Activated T-cell treated with anti-CD3 and anti-CD28 coated beads for 1 hour (primary cell): Measurements from ENCODE around the gene FUCA1.
"Not testable (repeated sequence)": the region's sequence is repeated elsewhere in the genome, so short reads cannot be mapped to it uniquely, and the experiment has no call there.

Experiments
- DNase-seq: peaks from one replicate; pipeline ENCODE4 v3.0.0-alpha.2; 2020; ENCODE audit warnings: low read depth

The FUCA1 gene

GRCh38 chr1:23867895-23868556 is at the start of gene FUCA1:
Gene FUCA1 (minus strand): TSS chr1:23868290. CDS start chr1:23868286, 4 bp downstream.
- DNase-seq = peak; percentile 93

GRCh38 chr1:23916209-23917131 is 48.4 kb upstream of the FUCA1 start:
- DNase-seq = peak; percentile 32

- no peak for DNase-seq
These were observed 47.4 kb upstream of the FUCA1 start for GRCh38 chr1:23915466-23915865.

GRCh38 chr1:23914921-23915320 is 46.8 kb upstream of the FUCA1 start:
- DNase-seq = no peak

GRCh38 chr1:23913212-23913880 is 45.3 kb upstream of the FUCA1 start, which contains the start of gene CNR2:
Gene CNR2 (minus strand): TSS chr1:23913362. CDS start chr1:23875617, 37,745 bp downstream.
- no peak for DNase-seq

GRCh38 chr1:23911921-23912320 is 43.8 kb upstream of the FUCA1 start:
- no peak for DNase-seq

- DNase-seq = no peak
These were observed 42.6 kb upstream of the FUCA1 start for GRCh38 chr1:23910553-23911246.

GRCh38 chr1:23910144-23910543 is 42.1 kb upstream of the FUCA1 start:
- DNase-seq = no peak

GRCh38 chr1:23909412-23909811 is 41.3 kb upstream of the FUCA1 start:
- DNase-seq = no peak

GRCh38 chr1:23908453-23909341 is 40.6 kb upstream of the FUCA1 start:
- peak; percentile 8 for DNase-seq

GRCh38 chr1:23906731-23907130 is 38.6 kb upstream of the FUCA1 start:
- DNase-seq = no peak

GRCh38 chr1:23905461-23906025 is 37.5 kb upstream of the FUCA1 start:
- DNase-seq = no peak

GRCh38 chr1:23904748-23905357 is 36.8 kb upstream of the FUCA1 start:
- no peak for DNase-seq

GRCh38 chr1:23903754-23904153 is 35.7 kb upstream of the FUCA1 start:
- no peak for DNase-seq

- DNase-seq = no peak
These were observed 34.5 kb upstream of the FUCA1 start for GRCh38 chr1:23902321-23903278.

GRCh38 chr1:23900017-23900416 is 31.9 kb upstream of the FUCA1 start:
- not testable (repeated sequence) for DNase-seq

- no peak for DNase-seq
These were observed 31.0 kb upstream of the FUCA1 start for GRCh38 chr1:23899070-23899469.

GRCh38 chr1:23897083-23897482 is 29.0 kb upstream of the FUCA1 start:
- DNase-seq = no peak

- no peak for DNase-seq
These were observed 28.4 kb upstream of the FUCA1 start for GRCh38 chr1:23896491-23896890.
